GM12872 (cell line): ENCODE measurements around the gene AHCYL1.
A peak's percentile ranks its signal among the peaks of the same experiment; 100 is the strongest.

ENCODE experiments used
- TF ChIP-seq, protein P1 (sequence below): IDR thresholded peaks from 3 replicates; pipeline ENCODE4 v1.5.1; 2011; ENCODE audit warnings: low read depth, mild to moderate bottlenecking, low read length, moderate library complexity; ENCODE audit not compliant: insufficient read depth

AHCYL1 gene

DNA sequence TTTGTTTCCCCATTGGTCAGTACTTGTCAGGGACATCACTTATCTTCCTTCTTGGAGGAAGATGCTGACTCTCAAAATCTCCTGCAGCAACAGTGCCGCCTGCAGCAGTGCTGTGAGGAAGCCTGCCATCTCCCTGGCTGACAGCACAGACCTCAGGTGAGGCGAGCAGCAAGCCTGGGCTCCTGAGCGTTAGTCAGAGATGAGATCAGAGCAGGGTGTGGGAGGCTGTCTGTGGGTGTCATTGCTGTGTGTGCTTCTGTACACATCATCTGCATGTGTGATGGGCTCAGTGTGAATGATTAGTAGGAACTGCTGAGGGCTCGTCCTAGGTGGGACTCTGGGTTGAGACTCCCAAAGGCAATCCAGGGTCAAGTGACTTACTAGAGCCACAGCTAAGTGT, 56.0 kb downstream of the AHCYL1 start:
- TF ChIP-seq, protein P1, sequence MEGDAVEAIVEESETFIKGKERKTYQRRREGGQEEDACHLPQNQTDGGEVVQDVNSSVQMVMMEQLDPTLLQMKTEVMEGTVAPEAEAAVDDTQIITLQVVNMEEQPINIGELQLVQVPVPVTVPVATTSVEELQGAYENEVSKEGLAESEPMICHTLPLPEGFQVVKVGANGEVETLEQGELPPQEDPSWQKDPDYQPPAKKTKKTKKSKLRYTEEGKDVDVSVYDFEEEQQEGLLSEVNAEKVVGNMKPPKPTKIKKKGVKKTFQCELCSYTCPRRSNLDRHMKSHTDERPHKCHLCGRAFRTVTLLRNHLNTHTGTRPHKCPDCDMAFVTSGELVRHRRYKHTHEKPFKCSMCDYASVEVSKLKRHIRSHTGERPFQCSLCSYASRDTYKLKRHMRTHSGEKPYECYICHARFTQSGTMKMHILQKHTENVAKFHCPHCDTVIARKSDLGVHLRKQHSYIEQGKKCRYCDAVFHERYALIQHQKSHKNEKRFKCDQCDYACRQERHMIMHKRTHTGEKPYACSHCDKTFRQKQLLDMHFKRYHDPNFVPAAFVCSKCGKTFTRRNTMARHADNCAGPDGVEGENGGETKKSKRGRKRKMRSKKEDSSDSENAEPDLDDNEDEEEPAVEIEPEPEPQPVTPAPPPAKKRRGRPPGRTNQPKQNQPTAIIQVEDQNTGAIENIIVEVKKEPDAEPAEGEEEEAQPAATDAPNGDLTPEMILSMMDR: no peak

DNA sequence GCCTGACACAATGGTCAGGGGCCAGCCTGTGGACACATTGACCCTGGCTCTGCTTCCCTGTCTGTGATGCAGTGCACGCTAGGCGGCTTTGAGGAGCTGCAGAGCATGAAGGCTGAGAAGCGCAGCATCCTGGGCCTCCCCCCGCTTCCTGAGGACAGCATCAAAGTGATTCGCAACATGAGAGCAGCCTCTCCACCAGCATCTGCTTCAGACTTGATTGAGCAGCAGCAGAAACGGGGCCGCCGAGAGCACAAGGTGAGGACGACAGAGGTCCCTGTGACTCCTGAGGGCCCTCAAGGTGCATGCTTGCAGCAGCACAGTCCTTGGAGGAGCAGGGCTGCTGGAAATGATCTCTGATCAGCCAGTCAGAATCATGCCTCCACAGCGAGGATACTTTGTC, 58.5 kb downstream of the AHCYL1 start:
- TF ChIP-seq, protein P1: no peak

DNA sequence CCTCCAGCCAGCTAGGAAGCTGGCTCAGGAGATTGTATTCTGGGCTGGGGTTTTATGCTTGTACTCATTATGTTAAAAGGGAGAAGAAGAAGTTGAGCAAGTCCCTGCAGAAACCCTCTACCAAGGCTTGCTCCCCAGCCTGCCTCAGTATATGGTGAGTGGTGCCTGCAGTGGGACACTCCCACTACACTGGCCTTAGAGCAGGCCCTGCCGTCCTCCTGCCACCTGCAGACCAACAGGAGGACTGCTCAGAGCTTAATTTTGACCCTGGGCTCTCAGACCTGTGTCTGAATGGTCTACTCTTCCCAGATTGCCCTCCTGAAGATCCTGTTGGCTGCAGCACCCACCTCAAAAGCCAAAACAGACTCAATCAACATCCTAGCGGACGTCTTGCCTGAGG, 62.9 kb downstream of the AHCYL1 start:
- TF ChIP-seq, protein P1: 0 out of 3 replicates have a peak, but pooled peaks have one; percentile 9

DNA sequence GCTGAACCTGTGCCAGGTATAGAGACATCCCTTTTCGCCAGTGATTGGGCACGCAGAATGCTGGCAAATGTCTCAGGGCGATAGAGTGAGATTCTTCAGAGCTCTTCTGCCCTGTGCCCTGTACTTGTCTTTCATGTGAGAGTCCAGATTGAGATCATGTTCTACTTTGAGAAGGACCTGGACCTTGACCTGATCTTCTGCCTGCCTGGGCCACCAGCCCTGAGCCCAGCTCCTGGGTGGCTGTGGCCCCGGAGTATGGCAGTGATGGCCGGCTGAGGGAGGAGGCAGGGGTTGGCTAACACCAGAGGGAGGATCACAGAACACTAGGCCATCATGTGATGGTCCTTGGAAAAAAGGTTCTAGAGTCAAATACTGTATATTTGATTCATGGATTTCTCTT, 63.7 kb downstream of the AHCYL1 start:
- TF ChIP-seq, protein P1: no peak

DNA sequence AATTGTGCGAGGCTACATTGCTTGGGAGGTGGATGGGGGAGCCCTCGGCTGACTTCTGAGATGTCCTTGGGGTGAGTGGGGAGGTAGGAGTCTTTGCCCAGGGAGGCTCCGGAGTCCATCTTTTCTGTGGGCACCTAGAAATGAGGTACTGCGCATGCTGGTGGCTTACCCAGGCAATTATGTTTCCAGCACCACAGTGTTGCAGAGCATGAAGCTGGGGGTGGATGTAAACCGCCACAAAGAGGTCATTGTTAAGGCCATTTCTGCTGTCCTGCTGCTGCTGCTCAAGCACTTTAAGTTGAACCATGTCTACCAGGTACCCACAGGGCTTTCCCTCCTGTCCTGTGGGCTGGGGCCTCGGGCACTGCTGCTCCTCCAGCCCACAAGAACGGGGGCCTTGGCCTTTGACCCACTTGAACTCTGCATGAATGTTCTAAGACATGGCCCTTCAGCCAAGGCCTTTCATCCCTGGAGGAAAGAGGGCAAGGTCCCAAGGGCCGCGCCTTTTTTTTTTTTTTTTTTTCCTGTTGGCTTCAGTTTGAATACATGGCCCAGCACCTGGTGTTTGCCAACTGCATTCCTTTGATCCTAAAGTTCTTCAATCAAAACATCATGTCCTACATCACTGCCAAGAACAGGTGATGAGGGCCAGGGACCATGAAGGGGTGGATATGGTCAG, 64.5 kb downstream of the AHCYL1 start:
- TF ChIP-seq, protein P1: no peak

DNA sequence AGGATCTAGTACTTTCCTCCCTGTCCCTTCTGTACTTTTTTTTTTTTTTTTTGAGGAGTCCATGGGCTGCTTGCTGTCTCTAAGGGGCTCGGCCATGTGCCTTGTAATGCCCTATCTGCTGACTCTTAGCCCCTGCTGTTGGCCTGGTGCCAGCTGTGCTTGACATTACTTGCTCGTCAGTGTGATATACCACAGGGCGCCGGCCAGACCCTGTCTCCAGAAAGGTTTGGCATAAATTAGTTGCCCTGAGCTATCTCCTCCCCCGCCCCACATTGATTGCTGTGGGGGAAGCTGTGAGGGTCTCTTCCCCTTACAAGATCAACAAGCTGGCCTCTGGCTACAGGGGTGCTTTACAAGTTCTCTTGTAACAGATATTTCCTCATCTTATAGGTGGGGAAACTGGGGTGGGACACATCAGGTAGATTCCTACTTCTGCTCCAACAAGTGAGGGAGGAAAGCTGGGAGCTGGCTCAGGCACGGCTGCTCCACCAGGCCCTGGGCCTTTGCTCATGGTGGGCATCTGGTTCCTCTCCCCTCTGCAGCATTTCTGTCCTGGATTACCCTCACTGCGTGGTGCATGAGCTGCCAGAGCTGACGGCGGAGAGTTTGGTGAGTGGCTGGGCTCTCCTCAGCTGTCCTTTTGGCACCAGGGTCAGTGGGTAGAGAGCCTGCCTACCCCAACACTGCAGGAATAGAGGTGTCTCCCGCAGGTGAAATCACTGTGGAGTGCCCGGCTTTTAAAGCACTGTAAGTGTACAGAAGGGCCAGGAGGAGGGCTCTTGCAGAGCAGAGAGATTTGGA, 65.4 kb downstream of the AHCYL1 start:
- TF ChIP-seq, protein P1: no peak

DNA sequence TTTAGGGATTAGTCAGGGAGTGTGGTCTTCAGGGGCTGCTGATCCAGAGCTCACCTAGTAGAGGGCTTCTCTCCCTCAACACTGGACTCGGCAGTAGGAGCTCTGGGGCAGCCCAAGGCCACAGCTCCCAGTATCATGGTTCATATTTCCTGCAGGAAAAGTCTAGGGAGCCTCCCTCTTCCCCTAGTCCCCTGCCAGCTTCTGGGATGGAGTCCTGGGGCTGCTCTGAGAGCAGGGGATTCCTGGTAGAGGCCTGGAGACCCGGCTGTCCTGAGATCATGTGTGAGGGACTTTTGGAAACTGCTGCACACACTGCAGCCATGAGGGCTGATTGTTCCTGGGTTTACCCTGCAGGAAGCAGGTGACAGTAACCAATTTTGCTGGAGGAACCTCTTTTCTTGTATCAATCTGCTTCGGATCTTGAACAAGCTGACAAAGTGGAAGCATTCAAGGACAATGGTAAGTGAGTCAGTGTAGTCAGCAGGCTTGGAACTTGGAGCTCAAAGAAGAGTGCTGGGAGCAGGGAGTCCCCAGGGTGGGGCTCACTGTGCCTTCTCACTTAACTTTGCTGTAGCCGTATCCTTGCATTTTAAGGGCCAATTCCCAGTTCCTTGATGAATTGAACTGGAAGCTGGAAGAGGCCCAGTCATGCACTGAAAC, 66.2 kb downstream of the AHCYL1 start:
- TF ChIP-seq, protein P1: no peak
